CD4-positive, alpha-beta T cell treated with Interferon gamma for 1 hour (primary cell): Measurements from ENCODE around the gene RAB20.
"Not testable (repeated sequence)": the region's sequence is repeated elsewhere in the genome, so short reads cannot be mapped to it uniquely, and the experiment has no call there.

ENCODE experiments used
- DNase-seq: peaks from one replicate; pipeline ENCODE4 v3.0.0-alpha.2; 2020

RAB20 gene

GRCh38 chr13:110553417-110553816, 8.1 kb downstream of the RAB20 start:
- DNase-seq, result no peak

DNA sequence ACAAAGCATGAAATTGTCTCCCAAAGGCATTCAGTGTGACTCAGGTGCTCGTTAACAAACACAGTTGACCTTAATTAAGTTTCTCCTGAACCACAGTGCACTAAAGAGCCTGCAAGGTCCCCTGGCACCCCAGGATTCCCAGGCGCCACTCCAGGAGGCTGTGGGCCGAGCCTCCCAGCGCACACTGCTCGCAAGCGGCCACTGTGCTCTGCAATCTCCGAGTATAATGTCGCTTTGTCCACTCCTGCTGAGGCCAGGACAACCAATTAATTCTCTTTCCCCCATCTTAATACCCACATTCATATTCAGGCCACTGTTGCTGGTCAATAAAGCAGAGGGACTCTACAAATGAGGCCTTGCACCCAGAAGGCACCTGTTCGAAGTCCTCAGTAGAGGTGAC, 8.8 kb downstream of the RAB20 start:
- DNase-seq, result no peak

- DNase-seq, result no peak
Measured at GRCh38 chr13:110551284-110551683, 10.2 kb downstream of the RAB20 start.

- no peak for DNase-seq
Measured at GRCh38 chr13:110549795-110550160, 11.7 kb downstream of the RAB20 start.

GRCh38 chr13:110548891-110549794, 12.4 kb downstream of the RAB20 start:
- no peak for DNase-seq

- no peak for DNase-seq
Measured at GRCh38 chr13:110546926-110547325, 14.6 kb downstream of the RAB20 start.

- DNase-seq, result no peak
Measured at GRCh38 chr13:110546378-110546777, 15.1 kb downstream of the RAB20 start.

DNA sequence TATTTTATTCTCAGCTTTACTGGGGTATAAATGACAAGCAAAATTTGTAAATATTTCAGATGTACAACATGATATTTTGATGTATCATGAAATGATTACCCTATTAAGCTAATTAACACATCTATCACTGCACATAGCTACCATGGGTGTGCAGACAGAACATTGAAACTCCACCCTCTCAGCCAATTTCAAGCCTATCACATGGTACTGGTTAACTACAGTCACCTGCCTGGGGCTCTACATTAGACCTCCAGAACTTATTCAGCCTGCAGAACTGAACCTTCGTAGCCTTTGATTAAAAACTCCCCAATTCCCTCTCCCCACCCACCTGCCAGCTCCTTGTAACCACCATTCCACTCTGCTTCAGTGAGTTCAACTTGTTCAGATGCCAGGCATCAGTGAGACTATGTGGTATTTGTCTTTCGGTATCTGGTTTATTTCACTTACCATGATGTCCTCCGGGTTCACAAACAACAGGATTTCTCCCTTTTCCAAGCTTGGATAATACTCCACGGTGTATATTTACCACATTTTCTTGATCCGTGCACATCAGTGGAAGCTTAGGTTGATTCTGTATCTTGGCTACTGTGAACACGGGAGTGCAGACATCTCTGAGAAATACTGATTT, 19.2 kb downstream of the RAB20 start:
- DNase-seq, result no peak

DNA sequence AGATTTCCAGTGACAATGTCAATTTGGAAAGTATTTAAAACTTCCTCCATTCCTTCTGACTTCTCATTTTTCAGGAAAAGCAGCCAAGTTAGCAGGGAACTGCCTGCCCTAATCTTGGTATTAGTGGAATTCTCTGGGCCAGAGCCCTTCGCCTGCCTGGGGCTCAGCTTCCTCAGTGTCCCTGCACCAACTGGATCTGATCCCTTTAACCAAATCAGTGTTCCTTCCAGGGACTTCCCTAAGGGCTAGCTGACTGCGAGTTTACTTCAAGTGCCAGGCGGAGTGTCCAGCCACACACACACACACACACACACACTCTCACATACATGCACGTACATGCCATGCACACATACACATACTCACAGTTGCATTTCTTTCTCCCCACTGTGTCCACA, 20.0 kb downstream of the RAB20 start:
- no peak for DNase-seq

- no peak for DNase-seq
Measured at GRCh38 chr13:110540871-110541525, 20.5 kb downstream of the RAB20 start.

- no peak for DNase-seq
Measured at GRCh38 chr13:110539894-110540293, 21.6 kb downstream of the RAB20 start.

DNA sequence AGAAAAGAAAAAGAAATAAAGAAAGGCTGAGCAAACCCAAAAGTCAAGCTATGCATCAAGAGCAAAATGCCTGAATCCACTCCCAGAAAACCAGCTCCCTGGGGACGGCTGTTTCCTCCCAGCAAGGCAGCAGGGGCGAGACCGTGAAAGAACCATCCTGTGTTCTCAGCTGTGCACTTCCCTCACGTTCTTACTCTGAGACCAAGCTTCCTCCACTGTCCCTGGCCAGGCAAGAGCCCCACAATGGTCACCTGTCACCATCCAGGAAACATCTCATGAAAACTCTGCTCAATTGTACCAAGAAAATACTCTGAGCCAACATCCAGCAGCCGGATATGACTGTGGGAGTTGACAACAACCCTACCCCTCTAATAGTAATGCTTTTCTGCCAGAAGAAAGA, 22.9 kb downstream of the RAB20 start:
- peak; percentile 10 for DNase-seq

DNA sequence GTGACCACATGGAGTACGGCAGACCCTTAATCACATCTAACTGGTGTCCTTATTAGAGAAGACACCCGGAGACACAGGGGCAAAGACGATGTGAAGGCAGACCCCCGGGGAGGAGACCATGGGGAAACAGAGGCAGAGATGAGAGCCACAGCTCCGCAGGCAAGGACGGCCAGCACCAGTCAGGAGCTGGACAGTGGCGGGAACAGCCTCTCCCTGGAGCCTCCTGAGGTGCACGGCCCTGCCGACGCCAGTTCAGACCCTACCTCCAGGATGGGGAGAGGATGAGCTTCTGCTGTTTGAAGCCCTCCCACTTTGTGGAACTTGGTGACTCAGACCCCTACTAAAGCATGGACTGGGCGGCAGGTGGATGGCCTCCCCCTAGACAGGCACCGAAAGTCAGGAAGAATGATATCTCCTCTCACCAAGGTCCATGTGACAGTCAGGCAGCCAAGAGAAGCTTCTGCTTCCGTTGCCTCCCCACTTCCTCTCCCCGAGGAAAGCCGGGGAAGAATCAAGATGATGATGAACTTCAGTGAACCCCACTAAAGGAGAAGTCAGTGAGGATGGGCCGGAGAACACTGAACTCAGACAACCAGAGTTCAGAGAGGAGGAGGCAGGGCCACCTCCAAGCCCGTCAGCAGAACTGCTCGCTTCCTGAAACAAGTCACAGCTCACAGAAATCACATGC, 25.4 kb downstream of the RAB20 start:
- peak; percentile 78 for DNase-seq

GRCh38 chr13:110535526-110535925, 26.0 kb downstream of the RAB20 start:
- no peak for DNase-seq

DNA sequence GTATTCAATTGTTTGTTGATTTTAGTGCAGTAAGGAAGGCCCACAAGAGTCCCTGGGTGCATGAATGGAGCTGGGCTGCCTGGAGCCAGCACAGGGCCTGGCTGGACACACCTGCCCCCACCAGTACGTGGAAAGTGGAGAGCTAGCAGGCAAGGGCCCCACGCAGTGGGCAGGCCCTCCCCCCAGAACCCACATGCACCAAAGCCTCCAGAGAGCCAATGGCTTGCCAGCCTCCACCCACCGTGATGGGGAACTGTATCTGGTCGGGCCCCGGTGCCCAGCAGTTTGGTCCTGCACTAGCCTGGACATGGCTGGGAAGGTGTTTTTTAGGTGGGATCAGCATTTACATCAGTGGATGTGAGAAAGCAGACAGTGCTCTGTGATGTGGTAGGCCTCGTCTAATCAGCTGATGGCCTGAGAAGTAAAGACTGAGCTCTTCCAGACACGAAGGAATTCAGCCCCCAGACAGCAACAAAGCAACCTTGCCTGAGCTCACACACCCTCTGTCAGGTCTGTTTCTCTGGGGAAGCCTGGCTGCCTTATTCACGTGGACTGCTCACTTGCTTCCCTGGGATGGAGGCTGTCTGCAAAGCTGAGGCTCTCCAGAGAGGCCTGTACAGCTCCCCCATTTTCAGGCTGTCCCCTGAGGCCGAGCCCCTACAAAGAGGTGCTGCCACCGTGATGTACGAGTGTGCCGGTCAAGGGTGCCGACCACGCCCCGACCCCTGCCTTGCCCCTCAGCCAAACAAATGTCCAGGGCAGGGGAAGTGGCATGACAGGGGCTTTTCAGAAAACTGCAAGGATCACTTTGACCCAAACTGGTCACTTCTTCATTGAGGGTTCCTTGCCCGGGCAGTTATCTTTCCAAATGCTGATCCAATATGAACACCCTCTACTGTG, 27.5 kb downstream of the RAB20 start:
- no peak for DNase-seq

- DNase-seq, result not testable (repeated sequence)
Measured at GRCh38 chr13:110532258-110532657, 29.3 kb downstream of the RAB20 start.

GRCh38 chr13:110531671-110532083, 29.8 kb downstream of the RAB20 start:
- DNase-seq, result peak; percentile 33

- DNase-seq, result no peak
Measured at GRCh38 chr13:110531100-110531499, 30.4 kb downstream of the RAB20 start.

DNA sequence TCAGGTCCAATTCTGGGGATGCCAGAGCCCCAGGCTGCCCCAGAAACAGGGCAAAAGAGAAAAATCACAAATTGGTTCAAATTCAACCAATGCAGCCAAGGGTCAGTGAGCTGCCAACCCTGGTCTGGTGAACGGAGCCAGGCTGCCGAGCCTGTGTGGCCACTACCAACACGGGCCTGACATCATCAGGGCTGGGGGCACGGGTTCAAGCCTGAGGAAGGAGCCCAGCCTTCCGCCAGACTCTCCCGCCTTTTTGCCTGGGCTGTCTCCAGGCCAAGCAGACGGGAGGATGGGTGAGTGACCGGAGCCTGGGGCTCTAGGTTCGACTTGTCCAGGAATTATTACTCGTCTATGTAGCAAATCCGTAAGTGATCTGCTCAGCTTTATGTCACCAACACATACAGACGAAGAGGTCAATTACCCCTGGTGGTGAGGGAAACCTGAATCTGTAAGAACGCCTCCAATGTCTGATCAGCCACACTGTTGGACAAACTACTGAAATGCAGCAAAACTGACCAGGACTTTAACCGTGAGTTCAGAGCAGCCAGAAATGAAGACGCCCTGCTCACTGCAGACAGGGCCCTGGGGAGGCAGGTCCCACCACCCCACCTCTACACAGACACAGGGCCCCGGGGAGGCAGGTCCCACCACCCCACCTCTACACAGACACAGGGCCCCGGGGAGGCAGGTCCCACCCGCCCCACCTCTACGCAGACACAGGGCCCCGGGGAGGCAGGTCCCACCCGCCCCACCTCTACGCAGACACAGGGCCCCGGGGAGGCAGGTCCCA, 31.8 kb downstream of the RAB20 start:
- no peak for DNase-seq

DNA sequence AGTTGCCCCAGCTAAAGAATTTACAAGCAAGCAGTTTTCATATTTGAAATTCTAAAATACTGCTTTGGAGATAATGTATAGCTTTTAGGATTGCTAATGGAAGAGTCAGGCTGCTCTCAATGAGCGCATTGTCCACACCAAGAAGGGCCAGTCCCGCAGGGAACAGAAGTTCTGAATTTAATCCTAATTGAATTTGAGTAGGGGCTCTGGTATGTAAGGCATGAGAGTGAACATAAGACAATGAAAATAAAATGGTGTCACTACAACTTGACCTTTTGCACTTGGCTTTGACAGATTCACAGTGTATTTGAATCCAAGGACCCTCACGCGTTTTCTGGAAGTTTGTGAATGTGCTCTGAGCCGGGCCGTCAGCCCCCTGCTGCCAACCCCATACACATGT, 32.6 kb downstream of the RAB20 start:
- no peak for DNase-seq

DNA sequence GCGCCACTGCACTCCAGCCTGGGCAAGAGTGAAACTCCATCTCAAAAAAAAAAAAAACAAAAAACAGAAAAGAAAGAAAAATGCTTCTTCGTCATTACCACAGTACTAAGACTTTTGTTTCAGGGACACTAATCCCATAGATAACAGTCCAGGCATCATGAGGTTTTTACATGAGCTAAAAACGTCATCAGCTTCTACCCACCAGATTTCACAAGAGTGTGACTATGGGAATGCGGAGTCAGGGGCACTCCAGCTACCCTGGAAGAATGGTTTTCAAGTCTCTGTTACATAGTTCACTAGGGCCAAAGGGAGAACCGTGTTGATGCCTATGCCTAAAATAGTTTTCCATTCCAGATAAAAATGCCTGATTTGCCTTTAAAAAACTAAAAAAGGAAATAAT, 33.2 kb downstream of the RAB20 start:
- peak; percentile 36 for DNase-seq
